GM10248 (cell line): ENCODE data around the gene ANKRD18B.
"Not testable (repeated sequence)": the region's sequence is repeated elsewhere in the genome, so short reads cannot be mapped to it uniquely, and the experiment has no call there.

Experiments used
- CTCF ChIA-PET: fragments of 300-600 bp; sonication (Branson Sonifier 250); formaldehyde crosslinking; extraction: SDS; loops from one replicate; lab custom pipeline; 2021; ENCODE audit warnings: antibody characterized with exemption; lab: Yijun Ruan, JAX
- POLR2A ChIA-PET: fragments of 350-650 bp; sonication (Branson Sonifier 250); formaldehyde crosslinking; extraction: SDS; loops from one replicate; lab custom pipeline; 2020; ENCODE audit warnings: antibody characterized with exemption; lab: Yijun Ruan, JAX
- DNase-seq: peaks from one replicate; pipeline ENCODE4 v3.0.0; 2012; ENCODE audit errors: extremely low spot score
- CTCF ChIP-seq: IDR thresholded peaks from 2 replicates; pipeline ENCODE4 v1.5.1; 2012; ENCODE audit warnings: mild to moderate bottlenecking, low read depth; ENCODE audit errors: extremely low read depth, missing control alignments, control extremely low read depth

ANKRD18B gene

GRCh38 chr9:33523397-33524305, at the start of gene ANKRD18B:
TSS of gene ANKRD18B (plus strand) at chr9:33524251. CDS start at chr9:33524490, 239 bp downstream.
- ChIA-PET POLR2A (interaction anchor here (0.8 kb wide), 1 partner anchor 49 kb away, joined by 3 read pairs; no protein-coding TSS in a partner anchor), CTCF (interaction anchor here (1.0 to 1.3 kb wide), 4 partner anchors 57 to 200 kb away, joined by 3 to 7 read pairs (median 4); partner anchors contain the start of gene AQP3)
- DNase-seq, result peak; percentile 22
- peak; percentile 13 for TF ChIP-seq CTCF

GRCh38 chr9:33475357-33475756, 48.7 kb upstream of the ANKRD18B start:
- CTCF ChIA-PET, result interaction anchor here (1.3 to 10.0 kb wide), 4 partner anchors 11 to 72 kb away, joined by 5 to 98 read pairs (median 6); no protein-coding TSS in a partner anchor
- TF ChIP-seq CTCF, result no peak
- no peak for DNase-seq
- POLR2A ChIA-PET, result no interaction called here

- DNase-seq, result no peak
- POLR2A ChIA-PET, result no interaction called here
- CTCF ChIA-PET, result interaction anchor here (1.1 to 10.0 kb wide), 2 partner anchors 12 to 26 kb away, joined by 3 to 98 read pairs; no protein-coding TSS in a partner anchor
These were observed 47.5 kb upstream of the ANKRD18B start for GRCh38 chr9:33476503-33476902.

GRCh38 chr9:33480106-33480505, 43.9 kb upstream of the ANKRD18B start:
- ChIA-PET CTCF (interaction anchor here (0.6 to 10.0 kb wide), 4 partner anchors 12 to 65 kb away, joined by 3 to 98 read pairs (median 4); no protein-coding TSS in a partner anchor), POLR2A (no interaction called here)
- no peak for DNase-seq
- no peak for TF ChIP-seq CTCF

More at GRCh38 chr9:33476503-33476902, 47.5 kb upstream of the ANKRD18B start:
- no peak for TF ChIP-seq CTCF

- no peak for DNase-seq
- ChIA-PET POLR2A (no interaction called here), CTCF (interaction anchor here (10.0 kb wide), 1 partner anchor 17 kb away, joined by 98 read pairs; no protein-coding TSS in a partner anchor)
These were observed 43.1 kb upstream of the ANKRD18B start for GRCh38 chr9:33480976-33481375.

GRCh38 chr9:33485312-33485711, 38.7 kb upstream of the ANKRD18B start:
- POLR2A ChIA-PET, result not testable (repeated sequence)

More at GRCh38 chr9:33480976-33481375, 43.1 kb upstream of the ANKRD18B start:
- TF ChIP-seq CTCF, result no peak

More at GRCh38 chr9:33485312-33485711, 38.7 kb upstream of the ANKRD18B start:
- CTCF ChIA-PET, result interaction anchor here (1.6 kb wide), 1 partner anchor 19 kb away, joined by 4 read pairs; no protein-coding TSS in a partner anchor
- not testable (repeated sequence) for DNase-seq
